GM21825 (cell line): ENCODE results near the gene ACP1.
"Not testable (repeated sequence)": the region's sequence is repeated elsewhere in the genome, so short reads cannot be mapped to it uniquely, and the experiment has no call there.

Experiments
- ATAC-seq: cut with Tn5 transposase; IDR thresholded peaks from one replicate; pipeline ENCODE4 v1.9.1; 2021; ENCODE audit warnings: mild to moderate bottlenecking, moderate library complexity; ENCODE audit not compliant: unreplicated experiment

ACP1 gene

DNA sequence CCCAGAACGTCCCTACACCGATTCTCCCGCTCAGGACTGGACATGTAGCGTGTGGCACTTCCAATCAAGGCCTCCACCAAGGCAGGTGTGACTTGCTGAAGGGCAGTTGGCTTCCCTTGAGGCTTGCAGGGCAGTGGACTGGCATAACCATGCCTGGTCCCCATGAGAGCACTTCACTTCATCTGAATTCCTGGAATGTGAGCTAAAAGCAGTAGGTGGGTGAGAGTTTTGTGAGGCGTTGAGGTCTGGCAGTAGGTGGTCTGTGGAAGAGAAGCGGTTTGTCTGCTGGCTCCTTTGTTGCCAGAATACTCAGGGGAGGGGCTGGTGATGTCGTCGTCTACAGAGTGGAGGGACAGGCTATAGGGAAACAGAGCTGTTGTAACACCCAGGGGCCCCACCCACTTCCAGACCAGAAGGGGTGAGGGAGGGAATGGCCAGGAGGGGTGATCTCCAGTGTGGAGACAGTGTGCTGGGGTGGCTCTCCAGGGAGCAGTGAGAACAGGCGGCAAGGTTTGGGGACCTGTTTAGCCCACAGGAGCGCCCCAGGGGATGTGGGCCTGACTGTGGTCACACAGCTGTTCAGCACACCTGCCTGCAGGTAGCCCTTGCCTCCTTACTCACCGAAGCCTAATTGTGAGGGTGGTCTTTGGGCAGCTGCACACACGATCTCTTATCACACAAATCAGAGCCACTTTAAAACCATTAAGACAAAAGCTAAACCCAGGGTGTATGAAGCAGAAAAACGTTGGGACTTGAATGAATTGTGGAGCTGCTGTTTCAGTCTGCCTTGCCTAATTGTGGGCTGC, 44.6 kb downstream of the ACP1 start:
- no peak for ATAC-seq

DNA sequence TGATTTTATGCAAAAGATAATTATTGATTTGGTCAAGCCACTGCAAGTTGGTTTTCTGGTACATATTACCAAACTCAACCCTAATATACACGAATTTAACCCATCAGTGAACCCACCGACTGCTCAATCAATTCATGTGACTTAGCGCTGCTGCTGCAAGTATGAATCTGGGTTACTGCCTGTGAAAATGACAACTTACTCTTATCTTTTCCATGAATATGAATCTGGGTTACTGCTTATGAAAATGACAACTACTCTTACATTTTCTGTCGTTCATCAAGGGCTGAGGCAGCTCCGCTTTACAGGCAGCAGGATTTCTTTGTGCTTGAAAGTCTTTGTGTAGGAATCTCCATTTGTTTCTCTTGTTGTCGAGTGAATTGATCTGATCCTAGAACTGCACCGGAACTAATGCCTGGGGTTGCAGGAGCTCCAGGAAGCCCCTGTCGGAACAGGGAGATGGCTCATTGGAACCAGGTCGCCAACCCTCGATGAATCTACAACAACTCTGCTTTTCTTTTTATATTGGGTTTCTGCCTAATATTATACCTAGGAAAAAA, 45.3 kb downstream of the ACP1 start:
- ATAC-seq: no peak

GRCh38 chr2:310994-311393, 46.2 kb downstream of the ACP1 start:
- no peak for ATAC-seq

DNA sequence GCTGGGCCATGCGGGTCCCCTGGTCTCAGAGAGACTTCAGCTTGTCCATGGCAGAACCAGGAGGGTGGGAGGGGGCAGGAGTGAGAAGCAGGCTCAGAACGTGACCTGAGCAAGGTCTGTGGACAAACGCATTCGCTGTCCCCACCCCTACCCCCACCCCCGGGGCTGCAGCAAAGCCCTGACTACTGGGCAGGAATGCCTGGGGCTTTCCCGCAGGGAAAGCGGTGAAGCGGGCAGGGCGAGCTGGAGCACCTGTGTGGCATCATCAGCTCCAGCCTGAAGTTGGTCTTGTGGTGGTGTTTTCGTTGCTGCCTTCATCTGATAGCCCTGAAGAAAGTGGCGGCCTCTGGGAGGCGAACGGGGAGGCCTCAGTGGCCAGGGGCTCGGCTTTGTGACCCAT, 49.2 kb downstream of the ACP1 start:
- no peak for ATAC-seq

- no peak for ATAC-seq
Observed at GRCh38 chr2:314561-315336, 50.0 kb downstream of the ACP1 start.

GRCh38 chr2:315925-316324, 51.2 kb downstream of the ACP1 start:
- not testable (repeated sequence) for ATAC-seq

DNA sequence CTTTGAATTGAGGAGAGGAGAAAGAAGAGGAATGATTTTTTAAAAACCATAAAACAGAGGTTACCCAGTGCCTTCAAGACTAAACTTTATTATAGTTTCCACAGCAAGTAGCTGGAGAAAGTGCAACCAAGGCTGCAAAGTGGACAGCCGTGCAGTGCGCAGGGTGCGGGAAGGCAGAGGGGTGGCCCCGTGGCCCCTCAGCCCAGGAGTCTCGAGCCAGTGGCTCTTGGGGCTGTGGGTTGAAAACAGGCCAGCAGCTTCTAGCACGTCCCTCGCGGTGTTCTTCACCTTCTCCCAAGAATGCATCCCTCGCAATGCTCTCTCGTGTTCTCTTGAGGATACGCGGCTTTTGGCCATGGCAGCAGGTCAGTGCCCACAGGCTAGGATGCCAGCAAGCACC, 51.6 kb downstream of the ACP1 start:
- ATAC-seq: no peak

- ATAC-seq: peak; percentile 74
Observed at GRCh38 chr2:317501-318424, 53.0 kb downstream of the ACP1 start.

DNA sequence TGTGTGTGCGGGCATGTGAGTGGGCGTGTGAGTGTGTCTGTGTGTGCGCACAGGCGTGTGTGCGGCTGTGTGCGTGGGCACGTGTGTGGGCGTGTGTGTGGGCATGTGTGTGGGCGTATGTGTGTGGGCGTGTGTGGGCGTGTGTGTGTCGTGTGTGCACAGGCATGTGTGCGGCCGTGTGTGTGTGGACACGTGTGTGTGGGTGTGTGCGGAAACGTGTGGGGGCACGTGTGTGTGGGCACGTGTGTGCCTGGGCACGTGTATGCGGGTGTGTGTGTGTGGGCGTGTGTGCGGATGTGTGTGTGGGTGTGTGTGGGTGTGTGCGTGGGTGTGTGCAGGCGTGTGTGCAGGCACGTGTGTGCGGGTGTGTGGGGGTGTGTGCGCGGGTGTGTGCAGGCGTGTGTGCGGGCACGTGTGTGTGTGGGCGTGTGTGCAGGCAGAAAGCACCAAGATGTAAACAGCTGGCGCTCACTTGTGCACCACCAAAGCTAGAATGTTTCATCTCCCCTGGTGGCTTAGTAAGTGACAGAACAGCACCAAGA, 54.4 kb downstream of the ACP1 start:
- ATAC-seq: no peak

GRCh38 chr2:320561-320960, 55.8 kb downstream of the ACP1 start:
- ATAC-seq: no peak

GRCh38 chr2:322326-322725, 57.6 kb downstream of the ACP1 start:
- ATAC-seq: no peak

DNA sequence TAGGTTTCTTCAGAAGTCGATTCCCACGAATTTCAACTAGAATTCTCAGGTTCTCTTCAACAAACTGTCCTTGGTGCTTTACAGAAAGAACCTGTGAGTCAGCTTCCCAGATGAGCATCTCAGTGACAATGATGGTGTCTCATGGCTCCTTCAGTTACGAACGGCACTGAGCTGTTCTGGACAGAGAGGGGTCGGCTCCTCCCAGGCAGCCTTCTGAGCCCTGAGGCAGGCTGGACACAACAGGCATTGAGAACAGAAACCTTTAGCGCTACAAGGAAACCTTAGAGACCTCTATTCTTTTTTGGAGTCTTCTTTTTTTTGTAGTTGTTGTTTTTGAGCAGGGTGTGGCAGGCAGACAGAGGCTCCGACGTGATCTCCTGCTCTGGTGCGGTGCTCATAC, 58.3 kb downstream of the ACP1 start:
- no peak for ATAC-seq
